IMR-90 (cell line): Measurements from ENCODE around the gene AP3S1. TPM values are rescaled to one million over a fixed set of nuclear protein-coding genes. Genes with fewer than 3 reads are reported as not detected.

Source experiments
- ATAC-seq: fragments of 200-7000 bp; cut with Tn5 transposase; 2 replicates; pipeline ENCODE4 v1.9.1; 2020; ENCODE audit warnings: low read depth, mild to moderate bottlenecking, moderate library complexity
- BruUV-seq: library from RNA; stranded (reverse); fragments of 400-500 nt; replicated peaks from 2 replicates; lab custom pipeline; 2021; lab: Mats Ljungman, UMichigan
- CTCF ChIA-PET: fragments of 300-600 bp; formaldehyde crosslinking; extraction: SDS; loops from one replicate; lab custom pipeline; 2021; ENCODE audit warnings: antibody characterized with exemption; lab: Yijun Ruan, JAX
- POLR2A ChIA-PET: fragments of 300-600 bp; sonication (Branson Sonifier 250); formaldehyde crosslinking; loops from one replicate; lab custom pipeline; 2022; ENCODE audit warnings: antibody characterized with exemption; ENCODE audit not compliant: unreplicated experiment; lab: Charles Lee
- DNase-seq: peaks from one replicate; pipeline ENCODE4 v3.0.0; 2013
- H2AFZ ChIP-seq: replicated peaks from 2 replicates; pipeline ENCODE3; 2013; ENCODE audit warnings: low read length, mild to moderate bottlenecking; ENCODE audit not compliant: poor library complexity
- H2AK5ac ChIP-seq: 2 replicates; pipeline ENCODE4 v1.6.1; 2013; ENCODE audit warnings: low read depth, low read length, inconsistent platforms
- H2AK9ac ChIP-seq: replicated peaks from 2 replicates; pipeline ENCODE3; 2013; ENCODE audit warnings: mild to moderate bottlenecking, low read depth, low read length, moderate library complexity; ENCODE audit not compliant: poor library complexity
- H2BK120ac ChIP-seq: 2 replicates; pipeline ENCODE4 v1.6.1; 2013; ENCODE audit warnings: low read depth, low read length, inconsistent platforms
- H2BK15ac ChIP-seq: 3 replicates; pipeline ENCODE4 v1.6.1; 2013; ENCODE audit warnings: low read depth, low read length, inconsistent platforms
- H2BK20ac ChIP-seq: 2 replicates; pipeline ENCODE4 v1.6.1; 2013; ENCODE audit warnings: low read depth, mild to moderate bottlenecking, inconsistent platforms, low read length, moderate library complexity
- H2BK5ac ChIP-seq: 2 replicates; pipeline ENCODE4 v1.6.1; 2013; ENCODE audit warnings: mild to moderate bottlenecking, low read depth, low read length, inconsistent platforms; ENCODE audit not compliant: poor library complexity, severe bottlenecking
- H3K14ac ChIP-seq: replicated peaks from 2 replicates; pipeline ENCODE4 v1.6.1; 2013; ENCODE audit warnings: low read depth, low read length, inconsistent platforms
- H3K18ac ChIP-seq: 2 replicates; pipeline ENCODE4 v1.6.1; 2013; ENCODE audit warnings: low read depth, low read length, control low read depth
- H3K23ac ChIP-seq: 2 replicates; pipeline ENCODE4 v1.6.1; 2013; ENCODE audit warnings: low read depth, low read length, inconsistent platforms
- H3K27ac ChIP-seq: 2 replicates; pipeline ENCODE4 v1.5.1; 2013; ENCODE audit warnings: mild to moderate bottlenecking, control low read depth, low read length; ENCODE audit not compliant: insufficient read depth
- H3K27me3 ChIP-seq: 2 replicates; pipeline ENCODE4 v1.6.1; 2013; ENCODE audit warnings: low read length; ENCODE audit not compliant: control insufficient read depth, insufficient read depth
- H3K36me3 ChIP-seq: 2 replicates; pipeline ENCODE4 v1.6.1; 2013; ENCODE audit warnings: low read length, mixed read lengths; ENCODE audit not compliant: control insufficient read depth, insufficient read depth
- H3K4ac ChIP-seq: 2 replicates; pipeline ENCODE4 v1.6.1; 2013; ENCODE audit warnings: low read depth, low read length, inconsistent platforms
- H3K4me1 ChIP-seq: 2 replicates; pipeline ENCODE4 v1.6.1; 2013; ENCODE audit warnings: low read length, mixed read lengths; ENCODE audit not compliant: control insufficient read depth, insufficient read depth
- H3K4me2 ChIP-seq: 2 replicates; pipeline ENCODE4 v1.6.1; 2013; ENCODE audit warnings: low read depth, mild to moderate bottlenecking, control low read depth, low read length, moderate library complexity
- H3K4me3 ChIP-seq: 2 replicates; pipeline ENCODE4 v1.5.1; 2013; ENCODE audit warnings: low read depth, mild to moderate bottlenecking, control low read depth, low read length, moderate library complexity; ENCODE audit not compliant: insufficient read depth
- H3K56ac ChIP-seq: 2 replicates; pipeline ENCODE4 v1.6.1; 2013; ENCODE audit warnings: low read length, inconsistent platforms; ENCODE audit not compliant: insufficient read depth; ENCODE audit errors: extremely low read depth
- H3K79me1 ChIP-seq, 2 experiments: 2 replicates each; pipeline ENCODE4 v1.6.1; 2013; ENCODE audit warnings: low read length in 2 of 2, inconsistent platforms in 1 of 2, low read depth in 1 of 2
- H3K9ac ChIP-seq: 2 replicates; pipeline ENCODE4 v1.6.1; 2013; ENCODE audit warnings: low read depth, low read length, control low read depth
- H3K9me1 ChIP-seq: 2 replicates; pipeline ENCODE4 v1.6.1; 2013; ENCODE audit warnings: low read length, inconsistent platforms; ENCODE audit not compliant: insufficient read depth
- H3K9me3 ChIP-seq: 2 replicates; pipeline ENCODE4 v1.6.1; 2013; ENCODE audit warnings: low read length; ENCODE audit not compliant: control insufficient read depth, insufficient read depth
- H4K20me1 ChIP-seq: 2 replicates; pipeline ENCODE4 v1.6.1; 2013; ENCODE audit warnings: low read length, inconsistent platforms; ENCODE audit not compliant: insufficient read depth
- H4K5ac ChIP-seq: 2 replicates; pipeline ENCODE4 v1.6.1; 2013; ENCODE audit warnings: mild to moderate bottlenecking, low read depth, low read length, control low read depth
- H4K8ac ChIP-seq, 2 experiments: 2 replicates each; pipeline ENCODE4 v1.6.1; 2013; ENCODE audit warnings: low read depth in 2 of 2, low read length in 2 of 2, control low read depth in 1 of 2, inconsistent platforms in 1 of 2
- H4K91ac ChIP-seq: 2 replicates; pipeline ENCODE4 v1.6.1; 2013; ENCODE audit warnings: low read depth, low read length, inconsistent platforms; ENCODE audit not compliant: insufficient read depth
- BHLHE40 ChIP-seq: fragments of 150-350 bp; IDR thresholded peaks from 2 replicates; pipeline ENCODE4 v1.6.1; 2016; ENCODE audit warnings: mild to moderate bottlenecking, low read depth, low read length
- CHD1 ChIP-seq: IDR thresholded peaks from 2 replicates; pipeline ENCODE4 v1.6.1; 2012; ENCODE audit warnings: low read depth, low read length, improper control_type of control experiment
- CTCF ChIP-seq: conservative IDR thresholded peaks from 2 replicates; pipeline ENCODE4 v1.5.1; 2012; ENCODE audit warnings: mild to moderate bottlenecking, low read depth, low read length, improper control_type of control experiment
- MAZ ChIP-seq: IDR thresholded peaks from 2 replicates; pipeline ENCODE4 v1.6.1; 2012; ENCODE audit warnings: low read depth, mild to moderate bottlenecking, low read length, improper control_type of control experiment, moderate library complexity, borderline replicate concordance
- MXI1 ChIP-seq: IDR thresholded peaks from 2 replicates; pipeline ENCODE4 v1.6.1; 2012; ENCODE audit warnings: low read depth, mild to moderate bottlenecking, low read length, moderate library complexity, borderline replicate concordance
- NFE2L2 ChIP-seq: fragments of 150-350 bp; IDR thresholded peaks from 2 replicates; pipeline ENCODE4 v1.6.1; 2016; ENCODE audit warnings: low read depth, mild to moderate bottlenecking, low read length
- POLR2A ChIP-seq: IDR thresholded peaks from 2 replicates; pipeline ENCODE4 v1.6.1; 2012; ENCODE audit warnings: mild to moderate bottlenecking, low read depth, low read length
- RAD21 ChIP-seq: IDR thresholded peaks from 2 replicates; pipeline ENCODE4 v1.6.1; 2012; ENCODE audit warnings: low read length, improper control_type of control experiment
- RFX5 ChIP-seq: IDR thresholded peaks from 2 replicates; pipeline ENCODE4 v1.8.0; 2012; ENCODE audit warnings: low read depth, mild to moderate bottlenecking, low read length, moderate library complexity
- SMC3 ChIP-seq: fragments of 150-350 bp; IDR thresholded peaks from 2 replicates; pipeline ENCODE4 v1.6.1; 2016; ENCODE audit warnings: low read depth, mild to moderate bottlenecking, antibody characterized with exemption, low read length, moderate library complexity
- WGBS, 2 experiments: methylation state at CpG; one replicate each; pipeline versions ENCODE4 v1.1.5 to v1.1.7; 2013; ENCODE audit warnings: missing lambda C conversion rate in 2 of 2; ENCODE audit not compliant: insufficient read length in 1 of 2; ENCODE audit errors: extremely low coverage in 2 of 2; 5-methylcytosine and 5-hydroxymethylcytosine counted together
- dilution Hi-C: fragments of 300-500 bp; cut with HindIII; formaldehyde crosslinking; loops from one replicate; pipeline ENCODE4 v1.14.3; 2018; ENCODE audit warnings: low sequenced_read_pairs; ENCODE audit not compliant: unreplicated experiment
- in situ Hi-C: fragments of 300-500 bp; cut with MboI; formaldehyde crosslinking; loops from 3 replicates; pipeline ENCODE4 v1.14.3; 2019; ENCODE audit warnings: low sequenced_read_pairs, inconsistent platforms, mixed read lengths
- intact Hi-C: fragments of 100-400 bp; cut with micrococcal nuclease; formaldehyde crosslinking; loops from 2 replicates; pipeline ENCODE4 v1.10.0; 2022
- polyA plus RNA-seq, 3 experiments: library from polyadenylated mRNA; depleted of rRNA; stranded (reverse); fragments of >200 nt; gene quantifications; 2 replicates each; pipeline ENCODE4 v1.2.3, GENCODE V29; 2012; ENCODE audit warnings: low replicate concordance in 1 of 3
- total RNA-seq: library from RNA; depleted of rRNA; stranded (reverse); fragments of >200 nt; gene quantifications from 2 replicates; pipeline ENCODE4 v1.2.3, GENCODE V29; 2012
- TF ChIP-seq, protein P1 (sequence below): fragments of 150-350 bp; IDR thresholded peaks from 2 replicates; pipeline ENCODE4 v1.6.1; 2016; ENCODE audit warnings: low read depth, mild to moderate bottlenecking, low read length, moderate library complexity, borderline replicate concordance

Gene AP3S1
- total and polyA plus RNA-seq, 2 of the 4 experiments (the other 2 are of a cell fraction): 21.9 to 73.1 TPM

DNA sequence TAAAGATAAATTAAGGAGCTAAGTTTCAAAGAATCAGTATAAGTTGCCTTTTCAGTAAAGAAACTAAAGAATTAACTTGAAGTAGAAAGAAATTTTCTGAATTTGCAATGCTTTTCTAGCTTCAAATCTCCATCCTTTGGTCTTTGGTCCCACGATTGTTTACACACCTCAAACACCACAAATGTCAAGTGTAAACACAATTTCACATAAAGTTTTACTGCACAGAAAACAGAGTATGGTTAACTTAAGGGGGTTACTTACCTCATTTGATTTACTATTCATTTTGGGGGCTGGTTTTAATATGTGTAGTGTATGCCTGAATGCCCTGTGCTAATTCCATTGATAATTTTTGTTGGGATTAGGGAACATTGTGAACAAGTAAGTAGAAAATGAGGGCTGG is 29.4 kb upstream of the AP3S1 start:
- Histone ChIP-seq H3K9ac (no peak overlapping the region), H4K20me1 (no peaks in the 10 kb centered on the region), H3K79me1 (no peaks in the 10 kb centered on the region), H3K27me3 (peaks cover 21% of the 10 kb centered on the region), H4K5ac (no peak overlapping the region), H3K4ac (no peak overlapping the region), H3K56ac (no peak overlapping the region), H2AFZ (no peak overlapping the region), H3K23ac (no peak overlapping the region), H3K9me1 (no peaks in the 10 kb centered on the region), H3K36me3 (no peaks in the 10 kb centered on the region), H2AK5ac (no peak overlapping the region), H2BK20ac (no peak overlapping the region), H4K8ac (no peak overlapping the region), H2BK15ac (no peak overlapping the region), H2BK5ac (no peak overlapping the region), H3K4me3 (no peak overlapping the region), H2BK120ac (no peak overlapping the region), H3K18ac (no peak overlapping the region), H3K27ac (no peak overlapping the region), H3K9me3 (no peaks in the 10 kb centered on the region), H4K91ac (no peak overlapping the region), H3K14ac (no peak overlapping the region), H3K4me1 (no peaks in the 10 kb centered on the region; the same call in 1 of the 2 replicates), H2AK9ac (no peak overlapping the region), H3K4me2 (no peak overlapping the region)
- in situ Hi-C loops (loop anchor here (10.0 kb wide), 1 partner anchor 168 kb away; no protein-coding TSS in a partner anchor), intact Hi-C loops (loop anchor here (1.0 kb wide), 1 partner anchor 70 kb away; no protein-coding TSS in a partner anchor), dilution Hi-C loops (no loop called here)
- TF ChIP-seq MAZ (no peak), CHD1 (no peak), RAD21 (no peak), NFE2L2 (no peak), CTCF (no peak), BHLHE40 (no peak), MXI1 (no peak), POLR2A (no peak), SMC3 (no peak), RFX5 (no peak)
- TF ChIP-seq, protein P1, sequence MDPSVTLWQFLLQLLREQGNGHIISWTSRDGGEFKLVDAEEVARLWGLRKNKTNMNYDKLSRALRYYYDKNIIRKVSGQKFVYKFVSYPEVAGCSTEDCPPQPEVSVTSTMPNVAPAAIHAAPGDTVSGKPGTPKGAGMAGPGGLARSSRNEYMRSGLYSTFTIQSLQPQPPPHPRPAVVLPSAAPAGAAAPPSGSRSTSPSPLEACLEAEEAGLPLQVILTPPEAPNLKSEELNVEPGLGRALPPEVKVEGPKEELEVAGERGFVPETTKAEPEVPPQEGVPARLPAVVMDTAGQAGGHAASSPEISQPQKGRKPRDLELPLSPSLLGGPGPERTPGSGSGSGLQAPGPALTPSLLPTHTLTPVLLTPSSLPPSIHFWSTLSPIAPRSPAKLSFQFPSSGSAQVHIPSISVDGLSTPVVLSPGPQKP: no peak
- CTCF ChIA-PET: no interaction called here
- DNase-seq: no peak
- BruUV-seq: no TSS peak
- no peak for ATAC-seq
- WGBS, 2 experiments: no CpG with 5 or more reads among the region's 1 CpG
- POLR2A ChIA-PET: no interaction called here
